ENCODE results near the gene CRACR2B. TPM values are rescaled to one million over a fixed set of nuclear protein-coding genes. Genes with fewer than 3 reads are reported as not detected.

Gene CRACR2B
- total and polyA plus RNA-seq, 10 of the 15 experiments (the other 5 are each of a cell fraction or from before 2014, with no cell fraction given) = 0.10 to 33.7 (median 12.7) TPM

DNA sequence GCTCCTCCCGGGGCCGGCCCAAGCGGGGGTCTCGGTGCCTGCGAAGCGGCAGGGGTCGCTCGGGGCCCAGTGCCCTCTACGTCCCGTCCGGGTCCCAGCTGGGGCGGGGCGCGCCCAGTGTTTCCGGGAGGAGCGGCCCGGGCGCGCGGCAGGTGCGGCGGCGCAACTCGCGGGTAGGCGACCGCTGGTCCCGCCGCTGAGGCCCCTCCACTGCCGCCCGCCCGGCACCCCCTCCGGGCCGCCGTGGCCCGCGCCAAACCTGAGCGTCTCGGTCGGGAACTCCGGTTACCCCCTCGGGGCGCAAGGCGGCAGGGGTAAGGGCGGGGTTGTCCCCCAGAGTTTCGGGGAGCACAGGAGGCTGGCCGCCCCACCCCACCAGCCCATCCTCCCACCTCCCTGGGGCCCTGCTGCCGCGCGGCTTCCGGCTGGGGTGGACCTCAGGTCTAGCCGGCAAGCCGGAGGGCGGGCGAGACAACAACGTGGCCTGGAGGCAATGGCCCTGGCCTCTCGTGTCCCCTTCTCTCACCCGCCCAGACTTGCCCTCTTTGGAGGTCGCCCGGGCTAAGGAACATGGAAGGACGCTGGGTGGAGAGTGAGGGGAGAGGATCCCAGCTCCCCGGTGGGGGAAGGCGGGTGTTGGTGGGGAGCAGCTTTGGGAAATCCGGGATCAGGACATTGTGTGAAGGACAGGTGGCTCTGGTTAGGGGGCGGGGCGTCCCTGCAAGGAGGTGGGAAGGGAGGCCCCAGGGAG lies 398 bp upstream of the CRACR2B start (continued):
- TF ChIP-seq IRF4 (IDR thresholded peaks at IDR 0.05; ENCODE audit: low read depth, low read length) = no peak
- TF ChIP-seq, protein P1, sequence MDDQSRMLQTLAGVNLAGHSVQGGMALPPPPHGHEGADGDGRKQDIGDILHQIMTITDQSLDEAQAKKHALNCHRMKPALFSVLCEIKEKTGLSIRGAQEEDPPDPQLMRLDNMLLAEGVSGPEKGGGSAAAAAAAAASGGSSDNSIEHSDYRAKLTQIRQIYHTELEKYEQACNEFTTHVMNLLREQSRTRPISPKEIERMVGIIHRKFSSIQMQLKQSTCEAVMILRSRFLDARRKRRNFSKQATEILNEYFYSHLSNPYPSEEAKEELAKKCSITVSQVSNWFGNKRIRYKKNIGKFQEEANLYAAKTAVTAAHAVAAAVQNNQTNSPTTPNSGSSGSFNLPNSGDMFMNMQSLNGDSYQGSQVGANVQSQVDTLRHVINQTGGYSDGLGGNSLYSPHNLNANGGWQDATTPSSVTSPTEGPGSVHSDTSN (IDR thresholded peaks at IDR 0.05; ENCODE audit: insufficient replicate concordance, low read depth, low read length) = no peak
- no peak; the same call in none of the 2 replicates for TF ChIP-seq LARP7 (IDR thresholded peaks at IDR 0.05)
- TF ChIP-seq, protein P2, sequence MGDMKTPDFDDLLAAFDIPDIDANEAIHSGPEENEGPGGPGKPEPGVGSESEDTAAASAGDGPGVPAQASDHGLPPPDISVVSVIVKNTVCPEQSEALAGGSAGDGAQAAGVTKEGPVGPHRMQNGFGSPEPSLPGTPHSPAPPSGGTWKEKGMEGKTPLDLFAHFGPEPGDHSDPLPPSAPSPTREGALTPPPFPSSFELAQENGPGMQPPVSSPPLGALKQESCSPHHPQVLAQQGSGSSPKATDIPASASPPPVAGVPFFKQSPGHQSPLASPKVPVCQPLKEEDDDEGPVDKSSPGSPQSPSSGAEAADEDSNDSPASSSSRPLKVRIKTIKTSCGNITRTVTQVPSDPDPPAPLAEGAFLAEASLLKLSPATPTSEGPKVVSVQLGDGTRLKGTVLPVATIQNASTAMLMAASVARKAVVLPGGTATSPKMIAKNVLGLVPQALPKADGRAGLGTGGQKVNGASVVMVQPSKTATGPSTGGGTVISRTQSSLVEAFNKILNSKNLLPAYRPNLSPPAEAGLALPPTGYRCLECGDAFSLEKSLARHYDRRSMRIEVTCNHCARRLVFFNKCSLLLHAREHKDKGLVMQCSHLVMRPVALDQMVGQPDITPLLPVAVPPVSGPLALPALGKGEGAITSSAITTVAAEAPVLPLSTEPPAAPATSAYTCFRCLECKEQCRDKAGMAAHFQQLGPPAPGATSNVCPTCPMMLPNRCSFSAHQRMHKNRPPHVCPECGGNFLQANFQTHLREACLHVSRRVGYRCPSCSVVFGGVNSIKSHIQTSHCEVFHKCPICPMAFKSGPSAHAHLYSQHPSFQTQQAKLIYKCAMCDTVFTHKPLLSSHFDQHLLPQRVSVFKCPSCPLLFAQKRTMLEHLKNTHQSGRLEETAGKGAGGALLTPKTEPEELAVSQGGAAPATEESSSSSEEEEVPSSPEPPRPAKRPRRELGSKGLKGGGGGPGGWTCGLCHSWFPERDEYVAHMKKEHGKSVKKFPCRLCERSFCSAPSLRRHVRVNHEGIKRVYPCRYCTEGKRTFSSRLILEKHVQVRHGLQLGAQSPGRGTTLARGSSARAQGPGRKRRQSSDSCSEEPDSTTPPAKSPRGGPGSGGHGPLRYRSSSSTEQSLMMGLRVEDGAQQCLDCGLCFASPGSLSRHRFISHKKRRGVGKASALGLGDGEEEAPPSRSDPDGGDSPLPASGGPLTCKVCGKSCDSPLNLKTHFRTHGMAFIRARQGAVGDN (IDR thresholded peaks at IDR 0.05) = peak; percentile 55; the same call in 1 of the 2 replicates
- 0 out of 2 replicates have a peak, but pooled peaks have one; percentile 8 for TF ChIP-seq CREB1 (IDR thresholded peaks at IDR 0.05; ENCODE audit: low read depth)
- no peak for TF ChIP-seq WRNIP1 (IDR thresholded peaks at IDR 0.05; ENCODE audit: borderline replicate concordance, low read depth, low read length)
- no peak for TF ChIP-seq YBX1 (IDR thresholded peaks at IDR 0.05)
- no peak for TF ChIP-seq PML (IDR thresholded peaks at IDR 0.05; ENCODE audit: low read length)
- no peak for TF ChIP-seq PAX8 (IDR thresholded peaks at IDR 0.05)
- TF ChIP-seq TCF3 (IDR thresholded peaks at IDR 0.05; ENCODE audit: borderline replicate concordance, insufficient read depth, low read depth, low read length) = 0 out of 2 replicates have a peak, but pooled peaks have one; percentile 10
- TF ChIP-seq, protein P3, sequence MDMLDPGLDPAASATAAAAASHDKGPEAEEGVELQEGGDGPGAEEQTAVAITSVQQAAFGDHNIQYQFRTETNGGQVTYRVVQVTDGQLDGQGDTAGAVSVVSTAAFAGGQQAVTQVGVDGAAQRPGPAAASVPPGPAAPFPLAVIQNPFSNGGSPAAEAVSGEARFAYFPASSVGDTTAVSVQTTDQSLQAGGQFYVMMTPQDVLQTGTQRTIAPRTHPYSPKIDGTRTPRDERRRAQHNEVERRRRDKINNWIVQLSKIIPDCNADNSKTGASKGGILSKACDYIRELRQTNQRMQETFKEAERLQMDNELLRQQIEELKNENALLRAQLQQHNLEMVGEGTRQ (IDR thresholded peaks at IDR 0.05; ENCODE audit: borderline replicate concordance, low read depth, low read length) = no peak
- TF ChIP-seq, protein P4, sequence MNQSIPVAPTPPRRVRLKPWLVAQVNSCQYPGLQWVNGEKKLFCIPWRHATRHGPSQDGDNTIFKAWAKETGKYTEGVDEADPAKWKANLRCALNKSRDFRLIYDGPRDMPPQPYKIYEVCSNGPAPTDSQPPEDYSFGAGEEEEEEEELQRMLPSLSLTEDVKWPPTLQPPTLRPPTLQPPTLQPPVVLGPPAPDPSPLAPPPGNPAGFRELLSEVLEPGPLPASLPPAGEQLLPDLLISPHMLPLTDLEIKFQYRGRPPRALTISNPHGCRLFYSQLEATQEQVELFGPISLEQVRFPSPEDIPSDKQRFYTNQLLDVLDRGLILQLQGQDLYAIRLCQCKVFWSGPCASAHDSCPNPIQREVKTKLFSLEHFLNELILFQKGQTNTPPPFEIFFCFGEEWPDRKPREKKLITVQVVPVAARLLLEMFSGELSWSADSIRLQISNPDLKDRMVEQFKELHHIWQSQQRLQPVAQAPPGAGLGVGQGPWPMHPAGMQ (IDR thresholded peaks at IDR 0.05; ENCODE audit: borderline replicate concordance) = no peak
- TF ChIP-seq, protein P5, sequence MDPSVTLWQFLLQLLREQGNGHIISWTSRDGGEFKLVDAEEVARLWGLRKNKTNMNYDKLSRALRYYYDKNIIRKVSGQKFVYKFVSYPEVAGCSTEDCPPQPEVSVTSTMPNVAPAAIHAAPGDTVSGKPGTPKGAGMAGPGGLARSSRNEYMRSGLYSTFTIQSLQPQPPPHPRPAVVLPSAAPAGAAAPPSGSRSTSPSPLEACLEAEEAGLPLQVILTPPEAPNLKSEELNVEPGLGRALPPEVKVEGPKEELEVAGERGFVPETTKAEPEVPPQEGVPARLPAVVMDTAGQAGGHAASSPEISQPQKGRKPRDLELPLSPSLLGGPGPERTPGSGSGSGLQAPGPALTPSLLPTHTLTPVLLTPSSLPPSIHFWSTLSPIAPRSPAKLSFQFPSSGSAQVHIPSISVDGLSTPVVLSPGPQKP (IDR thresholded peaks at IDR 0.05; ENCODE audit: low read depth, low read length) = no peak
- TF ChIP-seq POLR2A (IDR thresholded peaks at IDR 0.05; ENCODE audit: low read depth, low read length) = peak; percentile 74
- no peak for TF ChIP-seq CBFB (IDR thresholded peaks at IDR 0.05; ENCODE audit: low read depth)
- TF ChIP-seq RBBP5 (conservative IDR thresholded peaks at IDR 0.05) = no peak
- TF ChIP-seq, protein P6, sequence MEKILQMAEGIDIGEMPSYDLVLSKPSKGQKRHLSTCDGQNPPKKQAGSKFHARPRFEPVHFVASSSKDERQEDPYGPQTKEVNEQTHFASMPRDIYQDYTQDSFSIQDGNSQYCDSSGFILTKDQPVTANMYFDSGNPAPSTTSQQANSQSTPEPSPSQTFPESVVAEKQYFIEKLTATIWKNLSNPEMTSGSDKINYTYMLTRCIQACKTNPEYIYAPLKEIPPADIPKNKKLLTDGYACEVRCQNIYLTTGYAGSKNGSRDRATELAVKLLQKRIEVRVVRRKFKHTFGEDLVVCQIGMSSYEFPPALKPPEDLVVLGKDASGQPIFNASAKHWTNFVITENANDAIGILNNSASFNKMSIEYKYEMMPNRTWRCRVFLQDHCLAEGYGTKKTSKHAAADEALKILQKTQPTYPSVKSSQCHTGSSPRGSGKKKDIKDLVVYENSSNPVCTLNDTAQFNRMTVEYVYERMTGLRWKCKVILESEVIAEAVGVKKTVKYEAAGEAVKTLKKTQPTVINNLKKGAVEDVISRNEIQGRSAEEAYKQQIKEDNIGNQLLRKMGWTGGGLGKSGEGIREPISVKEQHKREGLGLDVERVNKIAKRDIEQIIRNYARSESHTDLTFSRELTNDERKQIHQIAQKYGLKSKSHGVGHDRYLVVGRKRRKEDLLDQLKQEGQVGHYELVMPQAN (conservative IDR thresholded peaks at IDR 0.05) = peak; percentile 77
- TF ChIP-seq, protein P7, sequence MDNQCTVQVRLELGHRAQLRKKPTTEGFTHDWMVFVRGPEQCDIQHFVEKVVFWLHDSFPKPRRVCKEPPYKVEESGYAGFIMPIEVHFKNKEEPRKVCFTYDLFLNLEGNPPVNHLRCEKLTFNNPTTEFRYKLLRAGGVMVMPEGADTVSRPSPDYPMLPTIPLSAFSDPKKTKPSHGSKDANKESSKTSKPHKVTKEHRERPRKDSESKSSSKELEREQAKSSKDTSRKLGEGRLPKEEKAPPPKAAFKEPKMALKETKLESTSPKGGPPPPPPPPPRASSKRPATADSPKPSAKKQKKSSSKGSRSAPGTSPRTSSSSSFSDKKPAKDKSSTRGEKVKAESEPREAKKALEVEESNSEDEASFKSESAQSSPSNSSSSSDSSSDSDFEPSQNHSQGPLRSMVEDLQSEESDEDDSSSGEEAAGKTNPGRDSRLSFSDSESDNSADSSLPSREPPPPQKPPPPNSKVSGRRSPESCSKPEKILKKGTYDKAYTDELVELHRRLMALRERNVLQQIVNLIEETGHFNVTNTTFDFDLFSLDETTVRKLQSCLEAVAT (IDR thresholded peaks at IDR 0.05) = peak; percentile 48; the same call in 1 of the 2 replicates
